NCI-H187 (cell line): Measurements from ENCODE around the gene GALNT18.

Source experiments
- DNase-seq, 2 experiments: peaks; one replicate each; lab custom pipeline; 2025; lab: John Stamatoyannopoulos, UW

Gene GALNT18

DNA sequence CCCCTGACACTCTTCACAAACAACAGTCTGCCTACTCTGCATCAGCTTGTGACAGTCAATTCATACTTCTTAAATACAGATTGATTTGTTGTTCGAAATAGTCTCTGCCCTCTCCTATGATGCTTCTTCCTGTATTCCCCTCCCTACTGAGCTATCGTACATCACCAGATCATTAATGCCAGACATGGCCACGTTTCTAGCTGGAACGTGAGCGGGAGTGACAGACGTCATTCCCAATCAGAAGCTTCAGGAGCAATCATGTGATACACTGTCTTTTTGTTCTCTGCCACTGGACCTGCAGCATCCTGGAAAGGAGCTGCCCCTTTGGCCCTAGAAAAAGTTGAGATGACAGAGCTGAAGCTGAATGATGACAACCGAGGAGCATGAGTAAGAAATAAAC, 317.3 kb downstream of the GALNT18 start:
- DNase-seq: no peak

DNA sequence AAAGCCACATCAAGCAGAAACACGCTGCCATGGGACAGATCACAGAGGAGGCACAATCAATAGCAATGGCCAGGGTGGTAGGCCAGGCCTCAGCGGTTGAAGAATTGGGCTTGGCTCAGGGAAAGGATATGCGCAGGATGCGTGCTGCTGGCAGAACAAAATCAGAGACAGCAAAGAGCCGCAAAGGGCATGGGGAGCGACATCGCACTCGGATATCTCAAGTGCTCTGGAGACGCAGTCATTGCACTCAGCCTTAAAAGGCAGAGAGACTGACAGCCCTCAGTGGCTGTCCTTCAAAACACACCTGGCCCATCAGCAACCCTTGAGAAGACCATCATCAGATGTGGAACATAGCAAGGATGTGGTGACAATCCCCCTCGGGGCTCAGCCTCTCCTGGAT, 319.2 kb downstream of the GALNT18 start:
- peak; percentile 78 to 87 for DNase-seq

DNA sequence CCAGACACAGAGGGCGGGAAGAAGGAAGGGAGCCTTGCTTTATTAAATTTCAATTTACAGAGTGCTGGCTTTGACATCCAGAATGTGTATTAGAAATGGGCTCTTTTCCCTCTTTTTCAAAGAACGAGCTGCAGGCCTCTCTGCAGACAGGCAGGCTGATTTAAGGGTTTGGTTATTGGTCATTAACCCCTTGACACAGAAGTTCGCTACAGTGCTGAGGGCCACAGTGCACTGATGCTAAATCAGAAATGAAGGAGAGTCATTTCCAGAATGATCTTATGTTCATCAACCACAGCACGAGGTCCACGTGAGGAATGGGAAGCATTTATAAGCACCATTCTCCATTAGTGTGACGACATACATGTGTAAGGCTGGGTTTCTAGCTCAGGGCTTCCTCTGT, 320.6 kb downstream of the GALNT18 start:
- no peak for DNase-seq

DNA sequence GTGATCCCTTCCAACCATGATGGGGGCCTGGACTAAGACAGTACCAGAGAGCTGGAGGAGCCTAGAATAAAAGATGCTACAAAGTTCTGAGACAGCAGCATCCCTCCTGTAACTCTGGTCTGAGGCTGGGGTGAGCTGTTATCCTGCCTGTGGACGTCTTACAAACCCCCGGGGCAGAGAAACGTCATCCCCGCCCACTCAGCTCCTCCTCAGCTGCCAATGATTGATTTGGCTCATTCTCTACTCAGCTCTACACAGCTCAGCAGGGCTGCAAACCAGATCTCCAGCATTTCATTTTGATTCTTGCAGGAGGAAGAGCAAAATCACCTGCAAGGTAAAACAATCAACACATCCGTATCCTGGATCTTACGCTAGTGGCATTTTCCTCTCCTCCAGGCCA, 324.2 kb downstream of the GALNT18 start:
- DNase-seq: no peak

DNA sequence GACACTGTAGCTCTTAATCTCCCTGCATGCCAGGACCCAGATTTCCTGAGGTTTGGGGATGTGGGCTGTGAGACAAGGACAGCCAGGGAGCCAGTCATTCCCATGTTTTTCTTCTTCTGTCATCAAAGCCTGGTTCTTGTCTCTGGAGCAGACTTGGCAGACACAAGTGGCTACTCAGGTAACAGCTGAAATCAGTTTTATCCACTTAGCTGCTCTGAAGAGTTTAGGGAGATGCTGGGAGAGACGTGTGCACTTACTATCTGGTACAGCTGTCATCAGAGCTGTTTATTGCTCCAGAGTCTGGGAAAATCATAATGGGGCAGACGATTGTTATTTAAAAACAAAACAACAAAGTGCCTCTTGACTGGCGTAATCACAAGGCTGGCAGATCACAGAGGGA, 325.4 kb downstream of the GALNT18 start:
- DNase-seq: peak; percentile 87 to 91

DNA sequence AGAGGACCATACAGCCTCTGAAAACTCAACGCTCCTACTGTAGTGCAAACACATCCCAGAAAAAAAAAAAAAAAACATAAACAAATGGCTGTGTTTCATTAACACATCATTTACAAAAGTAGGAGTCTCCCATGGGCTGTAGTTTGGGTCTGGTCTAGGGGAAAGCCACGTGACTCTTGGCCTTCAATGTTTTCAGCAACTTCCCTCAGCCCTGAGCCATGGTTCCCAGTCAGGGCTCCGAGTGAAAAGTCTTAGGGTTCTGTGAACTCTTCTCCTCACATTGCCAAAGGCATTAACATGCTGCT, 327.3 kb downstream of the GALNT18 start:
- DNase-seq: no peak

DNA sequence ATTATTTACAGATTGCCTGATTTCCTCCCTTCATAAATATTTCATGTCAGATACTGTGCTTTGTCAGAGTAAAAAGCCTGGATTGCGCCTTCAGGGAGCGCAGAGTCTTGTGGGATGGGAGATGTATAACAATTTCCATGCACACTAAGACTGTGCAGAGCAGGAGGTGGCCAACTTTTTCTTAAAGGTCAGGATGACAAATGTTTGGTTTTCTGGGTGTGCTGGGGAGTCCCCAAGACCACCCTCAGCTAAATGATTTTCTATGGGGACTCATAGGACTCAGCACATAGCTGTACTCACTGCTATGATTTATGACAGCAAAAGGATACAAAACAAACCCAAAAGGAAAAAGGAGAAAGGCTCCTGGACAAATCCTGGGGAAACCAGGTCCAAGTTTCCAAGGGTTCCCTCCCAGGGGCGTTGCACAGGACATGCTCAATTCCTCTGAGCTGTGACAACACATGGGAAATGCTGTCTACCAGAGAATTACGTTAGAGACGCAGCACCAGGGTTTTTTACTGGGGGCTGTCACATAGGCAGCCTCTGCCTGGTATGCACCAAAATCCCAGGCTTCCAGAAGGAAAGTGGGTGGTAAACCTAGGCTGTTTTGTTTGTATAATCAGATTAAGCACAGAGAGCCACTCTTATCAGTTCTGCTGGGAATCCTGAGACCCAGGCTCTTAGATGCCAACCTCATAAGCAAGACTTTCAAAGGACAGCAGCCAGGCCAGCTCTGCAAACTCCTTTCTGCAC, 327.8 kb downstream of the GALNT18 start:
- DNase-seq: no peak

DNA sequence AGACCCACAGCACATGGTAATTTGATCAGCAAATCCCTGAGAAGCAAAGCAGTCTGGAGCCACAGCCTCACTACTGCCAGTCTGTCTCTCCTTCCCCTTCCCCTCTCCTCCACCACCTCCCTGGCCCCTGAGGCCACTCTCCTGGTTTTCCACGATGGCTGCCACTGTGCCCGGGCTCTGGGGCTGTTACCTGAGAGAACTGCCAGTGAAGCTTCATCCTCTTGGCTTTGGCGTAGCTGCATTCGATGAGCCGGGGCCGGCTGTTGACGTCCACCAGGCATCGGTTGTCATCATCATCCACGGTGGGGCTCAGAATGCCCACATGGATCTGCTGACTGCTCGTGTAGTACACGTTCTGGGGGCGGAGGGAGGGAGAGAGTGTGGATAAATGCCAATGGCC, 329.0 kb downstream of the GALNT18 start:
- DNase-seq: no peak

DNA sequence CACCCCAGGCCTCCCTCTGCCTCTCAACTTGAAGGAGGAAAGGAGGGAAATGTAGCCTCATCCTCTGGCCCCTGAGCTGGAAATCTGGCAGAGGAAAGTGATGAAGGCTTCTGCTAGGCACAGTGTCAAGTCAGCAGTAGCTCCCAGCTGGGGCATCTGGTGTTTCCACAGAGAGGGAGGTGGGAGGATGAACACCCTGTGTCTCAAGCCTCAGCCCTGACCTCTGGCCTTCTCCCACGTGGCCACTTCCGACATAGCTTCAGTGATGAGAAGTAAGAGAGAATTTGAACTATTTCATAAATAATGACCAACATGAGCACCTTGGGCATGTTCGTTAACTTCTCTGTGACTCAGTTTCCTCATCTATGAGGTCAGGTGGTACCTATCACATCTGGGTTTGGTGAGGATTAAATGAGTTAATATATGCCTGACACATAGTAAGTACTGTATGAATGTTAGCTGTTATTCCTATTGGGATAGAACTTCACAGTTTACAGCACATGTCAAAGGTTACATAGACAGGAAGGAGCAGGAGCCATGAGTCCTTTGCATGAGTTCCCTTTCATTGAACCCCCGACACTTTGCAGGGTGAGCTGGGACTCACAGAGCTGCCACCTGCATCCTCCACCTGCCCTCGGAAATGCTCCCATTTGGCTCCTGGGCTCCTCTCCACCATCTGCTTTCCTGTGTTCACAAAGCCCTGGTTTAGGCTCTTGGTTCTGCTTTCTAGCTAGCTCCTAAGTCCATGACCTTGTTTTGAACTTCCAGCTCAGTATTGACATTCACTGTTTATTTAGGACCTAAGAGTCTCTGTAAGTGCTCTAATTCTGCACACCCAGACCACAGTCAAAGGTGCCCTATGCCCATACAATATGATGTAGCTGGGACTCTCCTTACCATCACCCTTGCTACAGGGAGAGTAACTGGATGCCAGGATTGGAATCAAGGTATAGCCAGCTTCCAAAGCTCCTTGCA, 330.5 kb downstream of the GALNT18 start:
- DNase-seq: peak in 1 of 2 experiments; percentile 22

DNA sequence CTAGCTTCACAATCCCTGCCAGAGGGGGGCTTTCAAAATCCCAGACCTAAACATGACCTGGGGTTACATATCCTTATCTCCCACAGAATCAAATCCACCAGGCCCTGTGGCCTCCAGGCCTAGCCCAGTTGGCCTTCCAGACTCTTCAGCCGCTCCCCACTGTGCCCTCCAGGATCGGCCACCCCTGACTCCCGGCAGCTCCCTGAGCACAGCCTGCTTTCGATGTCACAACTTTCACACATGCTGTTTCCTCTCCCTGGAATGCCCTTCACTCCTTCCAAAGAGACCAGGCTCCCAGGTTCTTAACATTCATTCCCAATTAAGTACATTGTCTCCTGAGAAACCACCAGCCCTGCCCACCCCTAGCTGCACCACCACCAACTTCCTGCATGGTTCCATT, 331.5 kb downstream of the GALNT18 start:
- DNase-seq: no peak

DNA sequence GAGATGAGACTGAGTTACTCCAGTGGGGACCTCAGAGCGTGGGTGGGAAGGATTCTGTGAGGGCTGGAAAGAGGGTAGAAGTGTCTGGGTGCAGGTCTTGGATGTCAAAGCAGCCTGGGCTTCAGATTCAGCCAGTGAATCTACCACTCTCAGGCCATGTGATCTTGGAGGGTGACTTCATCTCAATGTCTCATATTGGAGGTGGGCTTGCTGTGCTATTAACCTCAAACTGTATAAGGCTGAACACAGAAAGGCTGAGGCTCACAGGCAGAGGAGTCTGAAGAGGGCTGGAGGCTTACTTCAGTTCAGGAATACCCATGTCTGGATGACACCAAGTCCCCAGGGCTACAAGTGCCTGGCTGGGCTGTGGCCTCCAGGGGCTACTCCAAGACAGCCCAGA, 332.1 kb downstream of the GALNT18 start:
- DNase-seq: no peak

DNA sequence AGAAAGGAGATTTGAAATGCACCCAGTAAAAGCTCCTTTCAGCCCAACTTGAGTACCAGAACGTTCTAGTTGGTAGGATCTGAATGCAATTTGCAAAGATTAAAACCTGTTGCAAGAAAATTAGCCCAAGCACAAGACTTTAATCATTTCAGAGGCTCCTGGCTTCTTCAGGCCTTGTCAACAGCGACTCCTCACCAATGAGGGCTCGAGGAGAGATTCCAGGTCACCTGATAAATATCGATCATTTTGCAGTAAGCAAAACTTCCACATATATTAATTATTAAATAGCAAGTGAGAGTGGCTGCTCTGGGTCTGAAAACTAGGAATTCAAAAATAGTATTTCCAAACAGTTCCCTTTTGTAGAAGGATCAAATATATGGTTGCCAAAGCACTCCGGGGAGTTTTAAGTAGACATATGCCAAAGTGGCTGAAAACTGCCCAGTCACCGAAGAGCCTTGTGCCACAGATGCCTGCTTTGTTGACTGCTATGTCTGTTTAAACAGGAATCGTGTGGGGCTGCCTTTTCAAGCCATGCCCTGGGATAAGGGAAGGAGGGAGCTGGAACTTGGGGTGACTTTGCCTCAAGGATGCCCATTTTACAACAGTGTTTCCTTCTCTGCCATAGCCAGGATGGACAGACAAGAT, 332.7 kb downstream of the GALNT18 start:
- DNase-seq: no peak

DNA sequence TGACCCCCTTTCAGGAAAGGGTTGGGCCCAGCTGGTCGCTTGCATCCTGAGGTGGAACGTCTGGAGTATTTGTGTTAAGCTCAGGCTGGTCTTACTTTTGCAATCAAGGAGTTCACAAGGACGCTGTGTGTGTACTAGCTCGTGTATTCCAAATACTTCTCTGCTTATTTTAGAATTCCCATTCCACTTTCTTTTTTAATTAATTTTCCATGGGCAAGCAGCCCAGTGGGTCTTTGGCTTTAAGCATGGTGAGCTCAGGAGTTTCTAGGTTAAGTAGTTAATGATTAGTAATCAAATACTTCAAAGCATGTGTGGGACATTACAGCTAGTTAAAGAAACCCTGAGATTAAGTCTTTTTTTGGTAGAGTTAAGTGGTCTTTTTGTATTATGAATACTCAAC, 337.3 kb downstream of the GALNT18 start:
- DNase-seq: no peak

DNA sequence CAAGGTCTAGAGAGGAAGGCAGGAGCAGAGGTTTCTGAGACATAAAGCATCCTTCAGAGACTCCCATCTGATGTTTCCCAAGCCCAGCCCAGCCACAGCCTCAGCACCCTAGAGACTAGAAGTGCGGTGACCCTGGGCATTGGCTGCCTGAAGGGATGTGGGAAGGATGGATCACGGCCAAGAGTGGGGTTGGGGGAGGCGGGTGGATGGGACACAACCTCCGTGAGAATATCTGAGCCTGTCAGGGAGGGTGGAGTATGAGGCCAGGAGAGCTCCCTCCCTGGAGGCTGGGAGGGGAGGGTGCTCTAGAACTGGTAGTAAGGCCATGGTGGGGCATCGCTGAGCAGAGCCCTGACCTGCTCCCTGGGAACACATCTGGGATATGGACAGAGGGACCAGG, 340.2 kb downstream of the GALNT18 start:
- DNase-seq: no peak

DNA sequence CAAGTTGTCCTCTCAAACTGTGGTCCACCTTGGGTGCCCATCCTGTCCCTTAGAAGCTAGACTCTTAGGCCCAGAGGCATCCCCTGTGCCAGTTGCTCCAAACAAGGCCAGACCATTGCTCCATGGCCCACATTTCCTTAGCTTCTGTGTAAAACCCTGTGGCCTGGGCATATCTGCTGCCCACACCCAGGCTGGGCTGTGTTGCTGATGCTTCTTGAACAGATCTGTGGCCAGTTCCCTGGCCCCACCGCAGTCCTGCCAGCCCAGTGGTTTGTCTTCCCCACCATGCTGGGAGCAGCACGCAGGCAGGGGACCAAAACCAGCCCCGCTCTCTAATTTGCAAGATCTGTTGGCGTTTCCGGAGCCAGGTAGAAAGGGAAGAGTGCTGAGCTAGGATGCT, 341.0 kb downstream of the GALNT18 start:
- no peak for DNase-seq

DNA sequence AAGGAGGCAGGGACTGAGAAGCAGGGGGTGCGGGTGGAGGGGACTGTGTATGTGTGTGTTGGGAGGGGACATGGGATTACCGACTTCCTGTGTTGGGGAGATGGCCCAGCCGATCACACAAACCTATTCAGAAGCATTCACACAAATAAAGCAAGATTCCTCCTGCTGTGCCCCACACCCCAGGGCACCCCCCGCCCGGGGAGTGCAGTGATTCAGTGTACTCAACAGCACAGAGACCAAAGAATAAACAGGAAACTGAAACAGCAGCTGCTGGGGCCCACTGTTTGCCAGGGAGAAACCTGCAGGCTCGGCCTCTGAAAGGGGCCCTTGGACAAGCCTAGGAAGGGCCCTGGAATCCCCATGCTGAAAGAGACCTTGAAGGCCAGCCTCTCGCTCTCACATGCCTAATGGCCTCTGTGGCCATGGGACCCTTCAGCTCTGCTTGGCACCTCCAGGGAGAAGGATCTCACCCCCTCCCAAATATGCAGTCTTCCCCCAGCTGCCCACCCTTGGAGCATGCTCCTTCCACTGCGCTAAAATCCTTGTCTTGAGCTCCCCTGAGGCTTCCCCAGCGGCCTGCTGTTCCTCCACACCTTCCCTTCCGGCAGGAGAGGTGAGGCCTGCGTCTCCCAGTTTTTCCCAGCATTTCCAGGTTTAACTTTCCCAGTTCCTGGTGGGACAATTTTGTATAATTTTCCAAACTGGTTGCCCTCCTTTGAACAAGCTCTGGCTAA, 341.7 kb downstream of the GALNT18 start:
- no peak for DNase-seq

DNA sequence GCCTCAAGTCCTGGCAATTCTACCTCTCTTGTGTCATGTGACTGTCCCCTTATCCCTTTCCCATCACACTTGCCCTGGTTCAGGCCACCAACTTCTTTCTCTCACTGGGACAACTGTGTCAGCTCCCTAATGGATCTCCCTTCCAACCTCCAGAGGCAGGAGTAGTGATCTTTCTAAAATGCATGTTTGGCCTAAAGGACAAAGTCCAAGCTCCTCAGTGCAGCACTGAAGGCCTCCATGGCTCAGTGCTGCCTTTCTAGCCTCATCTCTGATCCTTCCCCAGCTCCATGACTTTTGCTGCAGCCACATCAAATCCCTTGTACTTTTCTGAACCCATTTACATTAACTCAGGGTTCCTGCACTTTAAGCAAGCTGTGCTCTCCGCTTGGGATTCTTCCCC, 349.6 kb downstream of the GALNT18 start:
- DNase-seq: no peak

DNA sequence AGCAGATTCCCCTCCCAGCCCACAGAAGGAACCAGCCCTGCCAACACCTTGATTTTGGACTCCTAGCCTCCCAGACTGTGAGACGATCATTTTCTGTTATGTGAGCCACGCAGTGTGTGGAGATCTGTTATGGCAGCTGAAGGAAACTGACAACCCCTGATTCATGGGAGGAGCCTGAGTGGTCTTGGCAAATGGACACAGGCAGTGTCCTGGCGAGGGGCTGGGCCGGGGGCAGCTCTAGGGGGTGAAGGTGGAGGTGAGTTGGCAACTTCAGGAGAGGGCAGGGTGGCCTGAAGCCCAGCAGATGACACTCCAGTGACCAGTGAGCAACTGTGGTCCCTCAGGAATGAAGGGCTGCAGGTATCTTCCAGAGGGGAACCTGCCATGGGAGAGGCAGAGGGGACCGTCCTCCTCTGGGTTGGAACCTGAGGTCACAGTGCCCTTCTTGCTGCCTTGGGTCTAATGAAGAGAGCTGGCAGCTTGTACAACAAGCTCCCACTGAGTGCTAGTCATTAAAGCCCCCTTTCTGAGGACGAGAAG, 351.5 kb downstream of the GALNT18 start:
- no peak for DNase-seq

DNA sequence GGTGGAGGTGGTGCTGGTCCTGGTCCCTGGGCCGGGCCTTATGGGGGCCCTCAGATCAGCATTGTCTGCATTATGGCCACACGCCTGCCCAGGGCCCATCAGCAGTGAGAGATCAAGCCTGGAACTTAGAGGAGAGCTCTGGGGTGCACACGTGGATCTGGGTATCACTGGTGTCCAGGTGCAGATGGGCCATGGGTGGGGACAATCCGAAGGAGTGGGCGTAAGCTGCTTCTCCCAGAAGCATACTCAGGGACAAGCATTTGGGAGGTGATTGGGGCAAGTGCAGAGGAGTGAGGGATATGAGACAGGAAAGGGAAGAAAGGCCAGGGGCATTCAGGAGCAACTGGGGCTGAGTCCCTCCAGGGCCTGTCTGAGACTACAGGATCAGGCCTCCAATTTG, 353.1 kb downstream of the GALNT18 start:
- no peak for DNase-seq

DNA sequence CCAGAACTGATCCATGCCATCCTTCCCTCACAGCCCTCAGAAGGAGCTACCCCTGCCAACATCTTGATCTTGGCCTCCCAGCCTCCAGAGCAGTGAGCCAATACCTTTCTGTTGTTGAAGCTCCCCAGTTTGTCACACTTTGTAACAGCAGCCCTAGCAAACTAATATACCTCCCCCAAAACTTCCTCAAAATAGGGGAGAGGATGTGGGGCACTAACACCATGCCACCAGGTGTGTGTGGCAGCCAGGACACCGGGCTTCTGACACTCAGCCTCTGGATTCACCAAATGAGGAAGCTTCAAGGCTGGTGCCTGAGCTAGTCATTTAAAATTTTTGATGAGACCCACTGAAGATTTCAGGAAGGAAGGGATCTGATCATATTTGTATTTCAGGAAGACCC, 353.7 kb downstream of the GALNT18 start:
- DNase-seq: no peak

DNA sequence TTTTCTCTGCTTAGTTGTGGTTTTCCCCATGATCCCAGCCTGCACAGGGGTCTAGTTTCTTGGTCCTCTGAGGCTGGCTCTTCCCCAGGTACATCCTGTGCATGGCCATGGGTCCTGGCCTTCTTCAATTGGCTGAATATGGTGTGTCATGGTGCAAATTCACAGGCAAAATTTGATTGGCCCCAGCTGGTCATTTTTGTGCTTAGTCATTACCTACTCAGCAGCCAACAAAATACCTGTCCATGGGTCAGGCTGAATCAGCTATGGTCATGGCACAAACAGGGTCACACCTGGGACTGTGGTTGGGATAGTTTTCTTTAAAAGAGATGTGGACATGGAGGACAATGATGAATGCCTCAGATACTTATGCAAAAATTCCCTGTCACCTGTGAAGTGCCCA, 354.5 kb downstream of the GALNT18 start:
- DNase-seq: no peak
